Neural cell (in vitro differentiated cells): ENCODE results near the gene TULP4. TPM values are rescaled to one million over a fixed set of nuclear protein-coding genes. Genes with fewer than 3 reads are reported as not detected.

Source experiments
- H2AFZ ChIP-seq: fragments of 200-600, 300-800 bp; sonication (generic), shearing (Covaris generic); 2 replicates; pipeline ENCODE4 v1.6.0; 2014; ENCODE audit warnings: low read depth, mild to moderate bottlenecking, antibody characterized with exemption, low read length, moderate library complexity
- H3F3A ChIP-seq: fragments of 200-600 bp; shearing (Covaris generic); 2 replicates; pipeline ENCODE4 v1.6.1; 2016; ENCODE audit warnings: mild to moderate bottlenecking, moderate library complexity, mixed read lengths, antibody characterized with exemption, low read length; ENCODE audit not compliant: insufficient read depth, poor library complexity, severe bottlenecking
- H3K27ac ChIP-seq: fragments of 200-600, 300-800 bp; sonication (generic), shearing (Covaris generic); 2 replicates; pipeline ENCODE4 v1.5.1; 2014; ENCODE audit warnings: mild to moderate bottlenecking, low read length, moderate library complexity
- H3K27me3 ChIP-seq: fragments of 300-800, 200-600 bp; sonication (generic), shearing (Covaris generic); 2 replicates; pipeline ENCODE4 v1.6.0; 2014; ENCODE audit warnings: mild to moderate bottlenecking, low read depth, low read length, moderate library complexity; ENCODE audit not compliant: insufficient read depth
- H3K36me3 ChIP-seq: fragments of 300-800, 200-600 bp; sonication (generic), shearing (Covaris generic); 2 replicates; pipeline ENCODE4 v1.5.1; 2014; ENCODE audit warnings: mild to moderate bottlenecking, antibody characterized with exemption, low read length, moderate library complexity; ENCODE audit not compliant: insufficient read depth
- H3K4me2 ChIP-seq: fragments of 300-800, 200-600 bp; sonication (generic), shearing (Covaris generic); 2 replicates; pipeline ENCODE4 v1.6.0; 2014; ENCODE audit warnings: mild to moderate bottlenecking, low read length
- H3K4me3 ChIP-seq: fragments of 300-800, 200-600 bp; sonication (generic), shearing (Covaris generic); 2 replicates; pipeline ENCODE4 v1.5.1; 2014; ENCODE audit warnings: mild to moderate bottlenecking, low read length, moderate library complexity
- H3K79me2 ChIP-seq: fragments of 200-600 bp; shearing (Covaris generic); replicated peaks from 2 replicates; pipeline ENCODE4 v1.6.0; 2014; ENCODE audit warnings: mild to moderate bottlenecking, low read length, moderate library complexity; ENCODE audit not compliant: insufficient read depth
- H3K9ac ChIP-seq: fragments of 300-800, 200-600 bp; sonication (generic), shearing (Covaris generic); 2 replicates; pipeline ENCODE4 v1.6.1; 2016; ENCODE audit warnings: mild to moderate bottlenecking, low read length, mixed read lengths
- H3K9me2 ChIP-seq: fragments of 200-600 bp; shearing (Covaris generic); 2 replicates; pipeline ENCODE4 v1.6.1; 2016; ENCODE audit warnings: mild to moderate bottlenecking, low read length, mixed read lengths; ENCODE audit not compliant: insufficient read depth
- H3K9me3 ChIP-seq: fragments of 200-600, 300-800 bp; sonication (generic), shearing (Covaris generic); 2 replicates; pipeline ENCODE4 v1.6.1; 2016; ENCODE audit warnings: mild to moderate bottlenecking, mixed run types, low read length, moderate library complexity, mixed read lengths
- H4K20me1 ChIP-seq: fragments of 200-600 bp; shearing (Covaris generic); 2 replicates; pipeline ENCODE4 v1.6.1; 2016; ENCODE audit warnings: mild to moderate bottlenecking, mixed run types; ENCODE audit not compliant: insufficient read depth
- CTCF ChIP-seq: fragments of 450-650 bp; IDR thresholded peaks from 2 replicates; pipeline ENCODE4 v1.5.1; 2014; ENCODE audit warnings: antibody characterized with exemption, mild to moderate bottlenecking, moderate library complexity; ENCODE audit not compliant: poor library complexity, severe bottlenecking
- EP300 ChIP-seq: fragments of 450-650 bp; conservative IDR thresholded peaks from 2 replicates; pipeline ENCODE4 v1.6.1; 2014; ENCODE audit warnings: antibody characterized with exemption, mild to moderate bottlenecking, moderate library complexity; ENCODE audit not compliant: poor library complexity, severe bottlenecking
- EZH2 ChIP-seq: fragments of 200-600, 300-800 bp; shearing (Covaris generic), sonication (generic); IDR thresholded peaks from 2 replicates; pipeline ENCODE4 v1.6.1; 2014; ENCODE audit warnings: antibody characterized with exemption, low read length, borderline replicate concordance, mild to moderate bottlenecking; ENCODE audit not compliant: insufficient read depth, poor library complexity, severe bottlenecking
- MXI1 ChIP-seq: fragments of 450-650 bp; conservative IDR thresholded peaks from 2 replicates; pipeline ENCODE4 v1.6.1; 2014; ENCODE audit warnings: antibody characterized with exemption, mild to moderate bottlenecking; ENCODE audit not compliant: poor library complexity, severe bottlenecking
- POLR2AphosphoS5 ChIP-seq: IDR thresholded peaks from 2 replicates; pipeline ENCODE4 v1.6.1; 2012
- RAD21 ChIP-seq: fragments of 450-650 bp; conservative IDR thresholded peaks from 2 replicates; pipeline ENCODE4 v1.6.1; 2014; ENCODE audit warnings: antibody characterized with exemption, mild to moderate bottlenecking, moderate library complexity
- REST ChIP-seq: IDR thresholded peaks from 2 replicates; pipeline ENCODE4 v1.6.1; 2012; ENCODE audit warnings: borderline replicate concordance
- SMC3 ChIP-seq: fragments of 450-650 bp; conservative IDR thresholded peaks from 2 replicates; pipeline ENCODE4 v1.6.1; 2014; ENCODE audit warnings: antibody characterized with exemption, mild to moderate bottlenecking, moderate library complexity; ENCODE audit not compliant: poor library complexity
- TAF1 ChIP-seq: IDR thresholded peaks from 2 replicates; pipeline ENCODE4 v1.6.1; 2012; ENCODE audit warnings: low read depth
- polyA plus RNA-seq: library from polyadenylated mRNA; depleted of rRNA; stranded (reverse); fragments of >200 nt; gene quantifications from 2 replicates; pipeline ENCODE4 v1.2.3, GENCODE V29; 2014

The TULP4 gene
- polyA plus RNA-seq, 1 donor from 2014 or later: 30.6 TPM

- Histone ChIP-seq H3K27me3 (no peaks in the 10 kb centered on the region), H3K27ac (no peak overlapping the region), H3K79me2 (no peaks in the 10 kb centered on the region), H2AFZ (no peak overlapping the region), H3K36me3 (peaks cover 13% of the 10 kb centered on the region), H4K20me1 (no peaks in the 10 kb centered on the region), H3K4me3 (no peak overlapping the region), H3K9ac (no peak overlapping the region), H3K9me3 (no peaks in the 10 kb centered on the region), H3K9me2 (no peaks in the 10 kb centered on the region), H3K4me2 (no peak overlapping the region), H3F3A (no peaks in the 10 kb centered on the region)
- TF ChIP-seq EP300: no peak
- TF ChIP-seq RAD21: no peak
- no peak for TF ChIP-seq EZH2
- no peak for TF ChIP-seq CTCF
- TF ChIP-seq SMC3: no peak
- TF ChIP-seq POLR2AphosphoS5: no peak
- no peak for TF ChIP-seq TAF1
- TF ChIP-seq MXI1: no peak
- TF ChIP-seq REST: no peak
These were observed 152.2 kb downstream of the TULP4 start for GRCh38 chr6:158464483-158464882.

- Histone ChIP-seq H3K4me2 (no peak overlapping the region), H3K9me3 (no peaks in the 10 kb centered on the region), H3K27ac (no peak overlapping the region), H3K36me3 (peaks cover 13% of the 10 kb centered on the region), H3F3A (no peaks in the 10 kb centered on the region), H3K4me3 (no peak overlapping the region), H3K9ac (no peak overlapping the region), H3K27me3 (no peaks in the 10 kb centered on the region), H3K79me2 (no peaks in the 10 kb centered on the region), H2AFZ (no peak overlapping the region), H3K9me2 (no peaks in the 10 kb centered on the region), H4K20me1 (no peaks in the 10 kb centered on the region)
- TF ChIP-seq CTCF: no peak
- no peak for TF ChIP-seq REST
- no peak for TF ChIP-seq TAF1
- TF ChIP-seq MXI1: no peak
- TF ChIP-seq EZH2: no peak
- TF ChIP-seq EP300: no peak
- no peak for TF ChIP-seq RAD21
- no peak for TF ChIP-seq SMC3
- no peak for TF ChIP-seq POLR2AphosphoS5
These were observed 153.0 kb downstream of the TULP4 start for GRCh38 chr6:158465257-158465656.
